ENCODE data around the gene ARHGEF1.
A peak's percentile ranks its signal among the peaks of the same experiment; 100 is the strongest.

The ARHGEF1 gene, protein sequence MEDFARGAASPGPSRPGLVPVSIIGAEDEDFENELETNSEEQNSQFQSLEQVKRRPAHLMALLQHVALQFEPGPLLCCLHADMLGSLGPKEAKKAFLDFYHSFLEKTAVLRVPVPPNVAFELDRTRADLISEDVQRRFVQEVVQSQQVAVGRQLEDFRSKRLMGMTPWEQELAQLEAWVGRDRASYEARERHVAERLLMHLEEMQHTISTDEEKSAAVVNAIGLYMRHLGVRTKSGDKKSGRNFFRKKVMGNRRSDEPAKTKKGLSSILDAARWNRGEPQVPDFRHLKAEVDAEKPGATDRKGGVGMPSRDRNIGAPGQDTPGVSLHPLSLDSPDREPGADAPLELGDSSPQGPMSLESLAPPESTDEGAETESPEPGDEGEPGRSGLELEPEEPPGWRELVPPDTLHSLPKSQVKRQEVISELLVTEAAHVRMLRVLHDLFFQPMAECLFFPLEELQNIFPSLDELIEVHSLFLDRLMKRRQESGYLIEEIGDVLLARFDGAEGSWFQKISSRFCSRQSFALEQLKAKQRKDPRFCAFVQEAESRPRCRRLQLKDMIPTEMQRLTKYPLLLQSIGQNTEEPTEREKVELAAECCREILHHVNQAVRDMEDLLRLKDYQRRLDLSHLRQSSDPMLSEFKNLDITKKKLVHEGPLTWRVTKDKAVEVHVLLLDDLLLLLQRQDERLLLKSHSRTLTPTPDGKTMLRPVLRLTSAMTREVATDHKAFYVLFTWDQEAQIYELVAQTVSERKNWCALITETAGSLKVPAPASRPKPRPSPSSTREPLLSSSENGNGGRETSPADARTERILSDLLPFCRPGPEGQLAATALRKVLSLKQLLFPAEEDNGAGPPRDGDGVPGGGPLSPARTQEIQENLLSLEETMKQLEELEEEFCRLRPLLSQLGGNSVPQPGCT

GRCh38 chr19:41882568-41883462 is at the start of gene ARHGEF1:
Gene ARHGEF1 (plus strand): TSS chr19:41883184. CDS start chr19:41888083, 4,899 bp downstream.
- peak; percentile 23 for DNase-seq

- no peak for DNase-seq
These were observed 44.8 kb upstream of the ARHGEF1 start for GRCh38 chr19:41837981-41838708.

GRCh38 chr19:41839211-41839610 is 43.8 kb upstream of the ARHGEF1 start:
- no peak for DNase-seq

GRCh38 chr19:41843371-41843770 is 39.6 kb upstream of the ARHGEF1 start:
- no peak for DNase-seq

- no peak for DNase-seq
These were observed 38.4 kb upstream of the ARHGEF1 start, which contains the start of gene LYPD4 for GRCh38 chr19:41844601-41845000. Gene LYPD4 (minus strand): TSS chr19:41844683. CDS start chr19:41839285, 5,398 bp downstream.

DNA sequence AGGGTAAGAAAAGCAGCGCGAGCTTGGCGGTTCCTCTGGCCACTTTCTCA is 38.2 kb upstream of the ARHGEF1 start, which contains the start of gene DMRTC2:
Gene DMRTC2 (plus strand): TSS at position 42 of the 50 bp plus-strand sequence. CDS start 2,387 bp downstream, outside the sequence.
- DNase-seq = no peak

- no peak for DNase-seq
These were observed 37.9 kb upstream of the ARHGEF1 start for GRCh38 chr19:41845051-41845590.

DNA sequence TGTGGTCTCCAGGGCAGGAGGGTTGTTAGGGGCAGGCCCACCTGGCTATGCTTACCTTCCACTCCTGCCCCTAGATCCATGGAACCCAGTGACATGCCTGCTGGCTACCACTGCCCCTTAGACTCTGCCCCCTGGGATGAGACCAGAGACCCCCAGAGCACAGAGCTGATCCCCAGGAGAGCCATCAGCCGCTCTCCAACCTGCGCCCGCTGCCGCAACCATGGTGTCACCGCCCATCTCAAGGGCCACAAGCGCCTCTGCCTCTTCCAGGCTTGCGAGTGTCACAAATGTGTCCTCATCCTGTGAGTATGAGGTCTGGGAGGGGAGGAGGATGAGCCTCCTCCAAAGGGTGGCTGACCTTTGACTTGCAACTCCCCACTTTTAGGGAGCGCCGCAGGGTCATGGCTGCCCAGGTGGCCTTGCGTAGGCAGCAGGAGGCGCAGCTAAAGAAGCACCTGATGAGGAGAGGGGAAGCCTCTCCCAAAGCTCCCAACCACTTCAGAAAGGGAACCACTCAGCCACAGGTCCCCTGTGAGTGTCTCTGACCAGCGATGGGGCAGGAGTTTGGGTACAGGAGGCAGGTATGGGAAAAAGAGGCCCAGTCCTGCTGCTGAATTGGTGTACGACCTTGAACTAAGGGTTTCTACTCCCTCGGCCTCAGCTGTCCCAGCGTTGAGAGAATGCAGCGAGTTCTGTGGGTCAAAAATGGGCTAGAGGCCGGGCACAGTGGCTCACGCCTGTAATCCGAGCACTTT is 35.5 kb upstream of the ARHGEF1 start:
- no peak for DNase-seq

DNA sequence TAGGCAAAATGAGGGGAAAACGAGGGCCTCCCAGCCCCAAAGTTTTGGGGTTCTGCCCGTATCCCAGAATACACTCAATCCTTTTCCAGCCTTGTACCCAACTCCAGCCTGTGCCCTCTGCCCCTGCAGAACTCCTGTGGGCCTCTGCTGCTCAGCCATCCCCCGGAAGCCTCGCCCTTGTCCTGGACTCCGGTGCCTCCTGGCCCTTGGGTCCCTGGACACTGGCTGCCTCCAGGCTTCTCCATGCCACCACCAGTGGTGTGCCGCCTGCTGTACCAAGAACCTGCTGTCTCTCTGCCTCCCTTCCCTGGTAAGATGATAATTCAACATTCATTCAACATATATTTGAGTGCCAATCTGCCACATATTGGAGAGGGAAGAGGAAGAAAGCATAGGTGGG is 34.3 kb upstream of the ARHGEF1 start:
- no peak for DNase-seq

- DNase-seq = no peak
These were observed 33.9 kb upstream of the ARHGEF1 start for GRCh38 chr19:41849067-41849466.

- no peak for DNase-seq
These were observed 32.6 kb upstream of the ARHGEF1 start for GRCh38 chr19:41850381-41850780.

GRCh38 chr19:41851456-41851855 is 31.5 kb upstream of the ARHGEF1 start:
- DNase-seq = no peak

DNA sequence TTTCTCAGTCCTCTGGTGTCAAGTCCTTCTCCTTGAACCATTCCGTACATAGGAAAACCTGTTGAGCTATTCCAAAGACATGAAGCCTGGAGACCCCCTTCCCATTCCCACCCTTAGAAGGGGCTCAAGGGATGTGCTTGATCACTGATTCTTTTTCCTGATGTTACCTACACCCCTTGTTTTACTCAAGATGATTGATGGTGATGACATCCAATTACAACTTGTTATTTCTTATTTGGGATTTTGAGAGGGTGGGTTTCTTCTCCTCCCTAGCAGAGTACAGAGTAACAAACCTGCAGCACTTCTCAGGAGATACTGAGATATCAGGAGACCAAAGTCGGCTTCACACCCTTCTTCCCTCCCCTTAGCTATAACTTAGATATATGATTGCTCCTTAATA is 29.6 kb upstream of the ARHGEF1 start:
- DNase-seq = no peak

GRCh38 chr19:41853768-41854167 is 29.2 kb upstream of the ARHGEF1 start:
- DNase-seq = no peak

DNA sequence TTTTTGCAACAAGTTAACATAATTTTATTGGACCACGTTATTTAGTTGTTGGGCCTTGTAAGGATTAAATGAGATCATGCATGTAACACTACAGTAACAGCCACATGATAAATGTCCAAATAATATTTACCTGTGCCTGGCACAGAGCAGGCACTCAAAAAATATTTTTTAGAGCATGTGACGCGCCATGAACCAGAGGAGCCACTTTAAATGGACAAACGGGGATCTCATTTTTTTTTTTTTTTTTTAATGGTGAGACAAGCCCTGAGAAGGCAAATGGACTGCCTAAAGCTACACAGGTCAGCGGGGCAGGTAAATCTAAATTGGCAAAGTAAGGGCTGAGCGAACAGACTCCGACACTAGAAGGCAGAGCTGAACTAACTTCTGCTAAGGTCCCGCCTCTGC is 23.8 kb upstream of the ARHGEF1 start:
- no peak for DNase-seq

DNA sequence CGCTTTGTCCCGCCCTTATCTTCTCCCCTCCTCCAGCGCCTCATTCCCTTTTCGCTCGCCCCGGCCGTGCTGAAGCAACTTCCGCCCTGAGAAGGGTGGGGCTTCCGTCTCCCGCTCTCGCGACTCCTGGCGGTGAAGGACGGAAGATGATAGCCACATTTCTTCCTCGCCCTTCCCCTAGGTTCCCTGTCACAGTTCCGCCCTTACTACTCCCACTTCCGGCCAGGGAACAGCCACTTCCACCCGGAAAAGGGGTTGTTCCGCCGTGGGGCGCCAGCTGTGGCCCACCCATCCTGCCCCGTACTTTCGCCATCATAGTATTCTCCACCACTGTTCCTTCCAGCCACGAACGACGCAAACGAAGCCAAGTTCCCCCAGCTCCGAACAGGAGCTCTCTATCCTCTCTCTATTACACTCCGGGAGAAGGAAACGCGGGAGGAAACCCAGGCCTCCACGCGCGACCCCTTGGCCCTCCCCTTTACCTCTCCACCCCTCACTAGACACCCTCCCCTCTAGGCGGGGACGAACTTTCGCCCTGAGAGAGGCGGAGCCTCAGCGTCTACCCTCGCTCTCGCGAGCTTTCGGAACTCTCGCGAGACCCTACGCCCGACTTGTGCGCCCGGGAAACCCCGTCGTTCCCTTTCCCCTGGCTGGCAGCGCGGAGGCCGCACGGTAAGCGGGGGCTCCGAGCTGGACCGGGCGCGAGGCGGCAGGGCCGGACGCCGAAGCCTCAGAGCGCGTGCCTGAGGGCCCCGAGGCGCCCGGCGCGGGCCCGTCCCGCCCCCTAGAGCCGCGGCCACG is 23.2 kb upstream of the ARHGEF1 start, which contains the start of gene RPS19:
Gene RPS19 (plus strand): TSS at position 638 of the 801 bp plus-strand sequence. CDS start 520 bp downstream, outside the sequence.
- peak; percentile 99 for DNase-seq

DNA sequence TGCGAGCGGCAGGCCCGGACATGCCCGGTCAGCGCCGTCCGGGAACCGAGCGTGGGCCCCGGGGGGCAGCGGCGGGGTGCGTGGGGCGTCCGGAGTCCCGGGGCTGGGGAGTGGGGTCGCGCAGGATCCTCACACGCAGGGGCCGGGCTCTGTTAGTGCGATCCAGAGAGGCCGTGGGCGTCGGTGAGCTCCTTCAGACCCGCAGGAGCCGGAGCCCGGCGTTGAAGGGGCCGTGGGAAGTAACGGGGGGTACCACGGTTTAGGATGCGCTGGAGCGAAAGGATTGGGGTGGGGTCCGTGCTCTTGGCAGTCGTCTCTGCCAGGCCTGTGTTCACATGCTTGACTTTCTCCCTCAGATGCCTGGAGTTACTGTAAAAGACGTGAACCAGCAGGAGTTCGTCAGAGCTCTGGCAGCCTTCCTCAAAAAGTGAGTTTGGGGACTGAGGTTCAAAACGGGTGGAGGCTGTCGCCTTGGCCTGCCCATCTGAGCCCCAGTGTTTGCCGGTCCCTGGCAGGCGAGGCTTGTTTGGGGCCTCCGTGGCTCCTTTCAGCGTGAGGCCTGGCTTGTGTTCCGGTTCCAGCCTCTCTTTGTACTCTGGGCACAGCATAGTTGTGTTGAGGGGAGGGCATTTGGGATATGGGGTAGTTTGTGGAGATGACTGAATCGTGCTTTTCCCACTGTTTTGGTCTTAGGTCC is 22.4 kb upstream of the ARHGEF1 start:
- DNase-seq = no peak

DNA sequence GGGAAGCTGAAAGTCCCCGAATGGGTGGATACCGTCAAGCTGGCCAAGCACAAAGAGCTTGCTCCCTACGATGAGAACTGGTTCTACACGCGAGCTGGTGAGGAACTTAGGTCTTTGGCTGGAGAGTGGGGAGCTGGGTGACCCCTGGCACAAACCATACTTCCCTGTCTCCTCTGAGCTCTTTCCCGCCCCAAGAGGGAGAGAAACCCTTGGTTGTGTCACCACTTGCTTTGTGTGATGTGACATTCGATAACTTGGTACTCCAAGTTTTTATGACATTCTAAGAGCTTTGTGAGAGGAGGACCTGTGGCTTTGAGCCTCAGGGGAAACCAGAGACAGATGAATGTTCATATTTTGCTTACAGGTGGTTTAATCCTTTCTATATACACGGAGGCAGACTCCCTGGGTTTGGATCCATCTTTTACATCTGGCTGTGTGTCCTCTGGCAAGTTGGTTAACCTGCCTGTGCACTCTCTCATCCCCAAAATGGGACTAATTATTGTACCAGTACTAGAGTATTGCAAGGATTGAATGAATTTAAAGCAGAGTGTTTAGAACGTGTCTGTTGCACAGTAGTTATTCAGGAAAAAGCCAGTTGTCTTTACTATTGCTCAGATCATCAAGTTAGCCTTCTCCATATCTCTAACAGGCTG is 21.7 kb upstream of the ARHGEF1 start:
- no peak for DNase-seq

- DNase-seq = no peak
These were observed 21.1 kb upstream of the ARHGEF1 start for GRCh38 chr19:41861846-41862245.

All from fibroblast of skin of right quadriceps (primary cell).